Mucosa of descending colon (tissue), 3 donors: ENCODE results near the gene DECR2. TPM values are rescaled to one million over a fixed set of nuclear protein-coding genes. Genes with fewer than 3 reads are reported as not detected.

Experiments
- ATAC-seq: fragments of 200-7000 bp; cut with Tn5 transposase; one replicate; pipeline ENCODE4 v1.9.1; 2020; ENCODE audit warnings: mild to moderate bottlenecking, moderate library complexity
- DNase-seq, 3 donors: peaks; one replicate each; pipeline ENCODE4 v3.0.0-alpha.2; 2020
- H3K36me3 ChIP-seq: fragments of 200-600 bp; one replicate; pipeline ENCODE4 v1.8.0; 2021; ENCODE audit warnings: low read depth, mild to moderate bottlenecking
- H3K4me1 ChIP-seq: fragments of 200-600 bp; one replicate; pipeline ENCODE4 v1.8.0; 2021; ENCODE audit warnings: low read depth, mild to moderate bottlenecking
- H3K4me3 ChIP-seq: fragments of 200-600 bp; one replicate; pipeline ENCODE4 v1.8.0; 2021; ENCODE audit warnings: mild to moderate bottlenecking
- H3K9me3 ChIP-seq: fragments of 200-600 bp; one replicate; pipeline ENCODE4 v1.8.0; 2021; ENCODE audit warnings: mild to moderate bottlenecking
- intact Hi-C, 2 donors: fragments of 100-400 bp; cut with DNase I in 1 of 2; cut with micrococcal nuclease in 1 of 2; formaldehyde crosslinking; loops; one replicate each; pipeline versions ENCODE4 v1.11.0 to v1.11.1; 2022; cut with DNase I, micrococcal nuclease
- total RNA-seq, 3 donors: library from RNA; stranded (reverse); fragmentation: NEBNext Ultra II Directional in 2 of 3; extraction: Animal tissue kit (Norgen Biotek cat#: 25700) in 2 of 3; gene quantifications; one replicate each; pipeline versions ENCODE4 v1.2.1 to v1.2.4, GENCODE V29; 2021 to 2023
- TF ChIP-seq, protein P1 (sequence below): fragments of 200-600 bp; IDR thresholded peaks from one replicate; pipeline ENCODE4 v1.8.0; 2022; ENCODE audit warnings: antibody characterized with exemption, mild to moderate bottlenecking
- donor health status: DM: no; HTN: no; CAD: no; lungs with moderate emphysema.
- donor health status: DM: no; HTN: no; CAD: no.
- donor health status: DM: no; HTN: yes; CAD: no.

The DECR2 gene
- total RNA-seq, 3 donors from 2014 or later = 39.5 to 64.3 (median 56.0) TPM

DNA sequence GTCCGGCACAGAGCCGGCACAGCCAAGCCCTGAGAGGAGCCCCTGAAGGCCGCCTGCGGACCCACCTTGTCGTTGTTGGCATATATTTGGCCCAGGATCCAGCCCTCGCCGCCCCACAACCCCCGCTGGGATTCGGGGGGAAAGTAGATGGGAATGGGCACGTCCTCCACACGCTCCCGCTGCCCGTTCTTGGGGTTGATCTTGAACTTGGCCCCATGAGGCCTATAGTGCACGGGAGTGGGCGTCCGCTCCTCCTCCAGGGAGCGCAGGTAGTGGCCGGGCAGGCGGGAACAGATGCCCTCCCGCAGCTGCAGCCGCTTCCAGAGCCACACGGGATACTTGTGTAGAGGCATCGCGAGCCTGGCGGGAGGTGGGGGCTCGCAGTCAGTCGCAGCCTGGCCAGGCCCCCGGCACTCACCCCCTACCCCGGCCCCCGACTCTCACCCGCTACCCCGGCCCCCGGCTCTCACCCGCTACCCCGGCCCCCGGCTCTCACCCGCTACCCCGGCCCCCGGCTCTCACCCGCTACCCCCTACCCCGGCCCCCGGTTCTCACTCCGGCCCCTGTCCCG lies 31.7 kb upstream of the DECR2 start:
- DNase-seq = peak in 1 of 3 donors; percentile 48
- Histone ChIP-seq H3K4me3 (no peak overlapping the region), H3K36me3 (peaks cover 9% of the 10 kb centered on the region), H3K9me3 (no peaks in the 10 kb centered on the region), H3K4me1 (peaks cover 11% of the 10 kb centered on the region)
- TF ChIP-seq, protein P1, sequence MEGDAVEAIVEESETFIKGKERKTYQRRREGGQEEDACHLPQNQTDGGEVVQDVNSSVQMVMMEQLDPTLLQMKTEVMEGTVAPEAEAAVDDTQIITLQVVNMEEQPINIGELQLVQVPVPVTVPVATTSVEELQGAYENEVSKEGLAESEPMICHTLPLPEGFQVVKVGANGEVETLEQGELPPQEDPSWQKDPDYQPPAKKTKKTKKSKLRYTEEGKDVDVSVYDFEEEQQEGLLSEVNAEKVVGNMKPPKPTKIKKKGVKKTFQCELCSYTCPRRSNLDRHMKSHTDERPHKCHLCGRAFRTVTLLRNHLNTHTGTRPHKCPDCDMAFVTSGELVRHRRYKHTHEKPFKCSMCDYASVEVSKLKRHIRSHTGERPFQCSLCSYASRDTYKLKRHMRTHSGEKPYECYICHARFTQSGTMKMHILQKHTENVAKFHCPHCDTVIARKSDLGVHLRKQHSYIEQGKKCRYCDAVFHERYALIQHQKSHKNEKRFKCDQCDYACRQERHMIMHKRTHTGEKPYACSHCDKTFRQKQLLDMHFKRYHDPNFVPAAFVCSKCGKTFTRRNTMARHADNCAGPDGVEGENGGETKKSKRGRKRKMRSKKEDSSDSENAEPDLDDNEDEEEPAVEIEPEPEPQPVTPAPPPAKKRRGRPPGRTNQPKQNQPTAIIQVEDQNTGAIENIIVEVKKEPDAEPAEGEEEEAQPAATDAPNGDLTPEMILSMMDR = no peak
- ATAC-seq = peak; percentile 56
- intact Hi-C loops = no loop called here

- DNase-seq (peak; percentile 95 to 97 (median 96)), ATAC-seq (peak; percentile 96)
- H3K9me3 ChIP-seq = no peaks in the 10 kb centered on the region
- intact Hi-C loops = no loop called here
- peaks cover 11% of the 10 kb centered on the region for H3K4me1 ChIP-seq
- H3K36me3 ChIP-seq = peaks cover 9% of the 10 kb centered on the region
- TF ChIP-seq, protein P1 = no peak
- no peak within 1 kb of the TSS for H3K4me3 ChIP-seq
These were observed 31.2 kb upstream of the DECR2 start, which contains the start of gene MRPL28 for GRCh38 chr16:370443-370842. MRPL28 (minus strand) TSS chr16:370538; CDS start chr16:370218, 320 bp downstream.

GRCh38 chr16:370979-371514 lies 30.6 kb upstream of the DECR2 start:
- ATAC-seq = peak; percentile 4
- intact Hi-C loops = no loop called here
- no peak overlapping the region for H3K4me3 ChIP-seq
- TF ChIP-seq, protein P1 = no peak
- H3K4me1 ChIP-seq = peaks cover 11% of the 10 kb centered on the region
- peaks cover 9% of the 10 kb centered on the region for H3K36me3 ChIP-seq
- H3K9me3 ChIP-seq = no peaks in the 10 kb centered on the region
- DNase-seq = peak in 2 of 3 donors; percentile 60 to 66

DNA sequence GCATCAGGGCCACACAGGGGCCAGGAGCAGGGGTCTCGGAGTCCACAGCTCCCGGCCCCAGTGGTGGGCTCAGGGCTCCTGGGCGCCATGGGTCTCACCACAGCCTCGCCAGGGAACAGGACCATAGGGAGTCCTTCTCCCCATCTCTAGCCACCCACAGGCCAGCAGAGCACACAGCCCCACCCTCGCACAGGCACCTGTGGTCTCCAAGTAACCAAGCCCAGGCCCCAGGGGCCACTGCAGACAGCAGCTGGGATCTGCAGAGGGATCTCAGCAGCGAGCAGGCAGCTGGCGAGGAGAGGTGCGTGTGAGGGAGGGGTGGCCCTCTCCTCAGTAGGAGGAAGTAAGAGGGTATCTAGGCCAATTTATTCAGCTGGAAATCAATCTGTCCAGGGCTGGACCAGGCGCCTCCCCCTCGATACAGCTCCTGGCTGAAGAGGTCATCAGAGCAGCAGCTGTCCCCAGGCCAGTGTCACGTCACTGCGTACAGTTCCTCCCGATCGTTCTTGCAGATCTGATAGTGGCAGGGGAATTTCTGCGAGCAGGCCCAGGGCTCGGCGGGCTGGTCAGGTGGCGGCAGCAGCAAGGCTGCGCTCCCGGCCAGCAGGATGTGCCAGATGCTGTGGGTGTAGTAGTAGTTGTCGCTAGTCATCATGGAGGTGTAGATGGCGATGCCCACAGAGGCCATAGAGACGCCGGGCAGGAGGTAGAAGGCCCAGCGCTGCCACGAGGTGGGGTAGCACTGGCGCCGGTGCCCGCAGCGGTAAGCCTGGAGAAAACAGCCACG lies 30.0 kb upstream of the DECR2 start:
- peak in 1 of 3 donors; percentile 32 for DNase-seq
- intact Hi-C loops = no loop called here
- H3K9me3 ChIP-seq = no peaks in the 10 kb centered on the region
- H3K36me3 ChIP-seq = peaks cover 9% of the 10 kb centered on the region
- H3K4me3 ChIP-seq = no peak overlapping the region
- TF ChIP-seq, protein P1 = no peak
- no peak for ATAC-seq
- H3K4me1 ChIP-seq = peaks cover 11% of the 10 kb centered on the region

GRCh38 chr16:372302-372983 lies 29.2 kb upstream of the DECR2 start:
- H3K9me3 ChIP-seq = no peaks in the 10 kb centered on the region
- intact Hi-C loops = no loop called here
- H3K36me3 ChIP-seq = peaks cover 9% of the 10 kb centered on the region
- H3K4me1 ChIP-seq = peaks cover 11% of the 10 kb centered on the region
- DNase-seq (peak in 1 of 3 donors; percentile 23), ATAC-seq (no peak)
- no peak overlapping the region for H3K4me3 ChIP-seq
- TF ChIP-seq, protein P1 = no peak
